ENCODE measurements around the gene GLIS1.

DNA sequence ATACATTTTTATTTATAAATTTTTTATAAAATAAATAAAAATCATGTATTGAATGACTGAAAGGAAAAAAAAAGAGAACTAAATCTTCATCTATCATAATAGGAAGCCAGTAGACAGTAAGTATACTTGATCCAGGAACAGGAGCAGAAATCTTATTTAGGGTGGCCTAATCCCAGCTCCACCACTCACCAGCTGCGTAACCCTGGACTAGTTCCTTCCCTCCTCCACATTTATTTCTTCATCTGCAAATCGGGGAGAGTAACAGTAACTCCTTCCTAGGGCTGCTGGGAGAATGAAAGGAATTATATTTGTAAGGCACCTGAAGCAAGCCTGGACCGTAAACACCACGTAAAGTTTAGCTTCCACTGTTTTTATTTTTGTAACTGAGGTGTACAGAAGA, 17.9 kb downstream of the GLIS1 start:
- TF ChIP-seq, protein P1, sequence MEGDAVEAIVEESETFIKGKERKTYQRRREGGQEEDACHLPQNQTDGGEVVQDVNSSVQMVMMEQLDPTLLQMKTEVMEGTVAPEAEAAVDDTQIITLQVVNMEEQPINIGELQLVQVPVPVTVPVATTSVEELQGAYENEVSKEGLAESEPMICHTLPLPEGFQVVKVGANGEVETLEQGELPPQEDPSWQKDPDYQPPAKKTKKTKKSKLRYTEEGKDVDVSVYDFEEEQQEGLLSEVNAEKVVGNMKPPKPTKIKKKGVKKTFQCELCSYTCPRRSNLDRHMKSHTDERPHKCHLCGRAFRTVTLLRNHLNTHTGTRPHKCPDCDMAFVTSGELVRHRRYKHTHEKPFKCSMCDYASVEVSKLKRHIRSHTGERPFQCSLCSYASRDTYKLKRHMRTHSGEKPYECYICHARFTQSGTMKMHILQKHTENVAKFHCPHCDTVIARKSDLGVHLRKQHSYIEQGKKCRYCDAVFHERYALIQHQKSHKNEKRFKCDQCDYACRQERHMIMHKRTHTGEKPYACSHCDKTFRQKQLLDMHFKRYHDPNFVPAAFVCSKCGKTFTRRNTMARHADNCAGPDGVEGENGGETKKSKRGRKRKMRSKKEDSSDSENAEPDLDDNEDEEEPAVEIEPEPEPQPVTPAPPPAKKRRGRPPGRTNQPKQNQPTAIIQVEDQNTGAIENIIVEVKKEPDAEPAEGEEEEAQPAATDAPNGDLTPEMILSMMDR (IDR thresholded peaks at IDR 0.05), result no peak
- no peak for TF ChIP-seq POLR2A (IDR thresholded peaks at IDR 0.05)

Data from lower leg skin (tissue), 3 donors.